Smooth muscle cell (in vitro differentiated cells): Measurements from ENCODE around the gene FXYD4. TPM values are rescaled to one million over a fixed set of nuclear protein-coding genes. Genes with fewer than 3 reads are reported as not detected.

ENCODE experiments used
- DNase-seq: peaks from one replicate; lab custom pipeline; 2025; ENCODE audit not compliant: unreplicated experiment; lab: John Stamatoyannopoulos, UW
- H2AFZ ChIP-seq: fragments of 200-600 bp; sonication (generic); 2 replicates; pipeline ENCODE4 v1.6.0; 2016; ENCODE audit warnings: antibody characterized with exemption, low read depth, mild to moderate bottlenecking
- H3F3A ChIP-seq: fragments of 200-600 bp; sonication (generic); 2 replicates; pipeline ENCODE4 v1.6.0; 2017; ENCODE audit warnings: antibody characterized with exemption, low read depth
- H3K27ac ChIP-seq: fragments of 200-600 bp; sonication (generic); 2 replicates; pipeline ENCODE4 v1.5.1; 2016; ENCODE audit warnings: low read depth, mild to moderate bottlenecking
- H3K27me3 ChIP-seq: fragments of 200-600 bp; sonication (generic); 2 replicates; pipeline ENCODE4 v1.6.1; 2016; ENCODE audit warnings: low read depth, mild to moderate bottlenecking
- H3K36me3 ChIP-seq: fragments of 200-600 bp; sonication (generic); 2 replicates; pipeline ENCODE4 v1.5.1; 2016; ENCODE audit warnings: low read depth
- H3K4me1 ChIP-seq: fragments of 200-600 bp; sonication (generic); 2 replicates; pipeline ENCODE4 v1.5.1; 2016; ENCODE audit warnings: low read depth
- H3K4me2 ChIP-seq: fragments of 200-600 bp; sonication (generic); 2 replicates; pipeline ENCODE4 v1.6.0; 2016; ENCODE audit warnings: mild to moderate bottlenecking
- H3K4me3 ChIP-seq: fragments of 200-600 bp; sonication (generic); 2 replicates; pipeline ENCODE4 v1.5.1; 2016; ENCODE audit warnings: mild to moderate bottlenecking
- H3K79me2 ChIP-seq: fragments of 200-600 bp; sonication (generic); 2 replicates; pipeline ENCODE4 v1.6.0; 2016; ENCODE audit warnings: low read depth, mild to moderate bottlenecking
- H3K9ac ChIP-seq: fragments of 200-600 bp; sonication (generic); 2 replicates; pipeline ENCODE4 v1.6.0; 2016; ENCODE audit warnings: low read depth
- H3K9me3 ChIP-seq: fragments of 200-600 bp; sonication (generic); replicated peaks from 2 replicates; pipeline ENCODE4 v1.5.1; 2016; ENCODE audit warnings: low read depth
- H4K20me1 ChIP-seq: fragments of 200-600 bp; sonication (generic); 2 replicates; pipeline ENCODE4 v1.6.0; 2016; ENCODE audit warnings: low read depth
- WGBS: methylation state at CpG from one replicate; pipeline ENCODE4 v1.1.7; 2016; ENCODE audit warnings: low lambda C conversion rate; 5-methylcytosine and 5-hydroxymethylcytosine counted together
- polyA plus RNA-seq: library from polyadenylated mRNA; unstranded; fragments of >200 nt; fragmentation: Nextera tagmentation; extraction: Ambion mirVana; gene quantifications from 2 replicates; pipeline ENCODE4 v1.2.1, GENCODE V29; 2016
- total RNA-seq: library from RNA; depleted of rRNA; stranded (reverse); fragments of >200 nt; gene quantifications from 2 replicates; pipeline ENCODE4 v1.2.3, GENCODE V29; 2014
- TF ChIP-seq, protein P1 (sequence below): fragments of 200-600 bp; sonication (generic); IDR thresholded peaks from 2 replicates; pipeline ENCODE4 v1.5.1; 2017; ENCODE audit warnings: borderline replicate concordance, mild to moderate bottlenecking, antibody characterized with exemption; ENCODE audit not compliant: insufficient read depth, poor library complexity, severe bottlenecking

FXYD4 gene
- total and polyA plus RNA-seq, 2 experiments from 2014 or later, result not detected

DNA sequence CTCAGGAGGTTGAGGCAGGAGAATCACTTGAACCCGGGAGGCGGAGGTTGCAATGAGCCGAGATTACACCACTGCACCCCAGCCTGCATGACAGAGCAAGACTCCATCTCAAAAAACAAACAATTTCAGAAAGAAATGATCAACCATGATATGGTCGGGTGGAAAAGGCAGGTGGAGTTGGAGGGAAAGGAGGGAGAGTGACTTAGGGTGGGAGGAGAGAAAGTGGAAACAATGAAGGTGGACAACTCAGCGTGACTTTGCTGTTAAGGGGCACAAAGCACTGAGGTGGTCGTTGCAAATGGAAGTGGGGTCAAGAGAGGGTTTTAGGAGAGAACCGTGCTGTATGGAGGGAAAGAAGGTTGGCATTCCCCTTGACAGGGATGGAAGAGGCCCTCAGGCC, 30.0 kb upstream of the FXYD4 start:
- no peak overlapping the region for H3K27ac ChIP-seq
- H3K9me3 ChIP-seq, result no peaks in the 10 kb centered on the region
- H3K27me3 ChIP-seq, result no peaks in the 10 kb centered on the region
- H4K20me1 ChIP-seq, result no peaks in the 10 kb centered on the region
- 86% methylated on average over 7 of the region's 7 CpGs for WGBS
- H3K79me2 ChIP-seq, result no peaks in the 10 kb centered on the region
- no peak for DNase-seq
- H3F3A ChIP-seq, result no peaks in the 10 kb centered on the region
- H3K9ac ChIP-seq, result no peak overlapping the region
- H3K4me1 ChIP-seq, result no peaks in the 10 kb centered on the region
- TF ChIP-seq, protein P1, sequence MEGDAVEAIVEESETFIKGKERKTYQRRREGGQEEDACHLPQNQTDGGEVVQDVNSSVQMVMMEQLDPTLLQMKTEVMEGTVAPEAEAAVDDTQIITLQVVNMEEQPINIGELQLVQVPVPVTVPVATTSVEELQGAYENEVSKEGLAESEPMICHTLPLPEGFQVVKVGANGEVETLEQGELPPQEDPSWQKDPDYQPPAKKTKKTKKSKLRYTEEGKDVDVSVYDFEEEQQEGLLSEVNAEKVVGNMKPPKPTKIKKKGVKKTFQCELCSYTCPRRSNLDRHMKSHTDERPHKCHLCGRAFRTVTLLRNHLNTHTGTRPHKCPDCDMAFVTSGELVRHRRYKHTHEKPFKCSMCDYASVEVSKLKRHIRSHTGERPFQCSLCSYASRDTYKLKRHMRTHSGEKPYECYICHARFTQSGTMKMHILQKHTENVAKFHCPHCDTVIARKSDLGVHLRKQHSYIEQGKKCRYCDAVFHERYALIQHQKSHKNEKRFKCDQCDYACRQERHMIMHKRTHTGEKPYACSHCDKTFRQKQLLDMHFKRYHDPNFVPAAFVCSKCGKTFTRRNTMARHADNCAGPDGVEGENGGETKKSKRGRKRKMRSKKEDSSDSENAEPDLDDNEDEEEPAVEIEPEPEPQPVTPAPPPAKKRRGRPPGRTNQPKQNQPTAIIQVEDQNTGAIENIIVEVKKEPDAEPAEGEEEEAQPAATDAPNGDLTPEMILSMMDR, result no peak
- H3K36me3 ChIP-seq, result no peaks in the 10 kb centered on the region
- H3K4me2 ChIP-seq, result no peak overlapping the region
- no peak overlapping the region for H2AFZ ChIP-seq
- H3K4me3 ChIP-seq, result no peak overlapping the region

DNA sequence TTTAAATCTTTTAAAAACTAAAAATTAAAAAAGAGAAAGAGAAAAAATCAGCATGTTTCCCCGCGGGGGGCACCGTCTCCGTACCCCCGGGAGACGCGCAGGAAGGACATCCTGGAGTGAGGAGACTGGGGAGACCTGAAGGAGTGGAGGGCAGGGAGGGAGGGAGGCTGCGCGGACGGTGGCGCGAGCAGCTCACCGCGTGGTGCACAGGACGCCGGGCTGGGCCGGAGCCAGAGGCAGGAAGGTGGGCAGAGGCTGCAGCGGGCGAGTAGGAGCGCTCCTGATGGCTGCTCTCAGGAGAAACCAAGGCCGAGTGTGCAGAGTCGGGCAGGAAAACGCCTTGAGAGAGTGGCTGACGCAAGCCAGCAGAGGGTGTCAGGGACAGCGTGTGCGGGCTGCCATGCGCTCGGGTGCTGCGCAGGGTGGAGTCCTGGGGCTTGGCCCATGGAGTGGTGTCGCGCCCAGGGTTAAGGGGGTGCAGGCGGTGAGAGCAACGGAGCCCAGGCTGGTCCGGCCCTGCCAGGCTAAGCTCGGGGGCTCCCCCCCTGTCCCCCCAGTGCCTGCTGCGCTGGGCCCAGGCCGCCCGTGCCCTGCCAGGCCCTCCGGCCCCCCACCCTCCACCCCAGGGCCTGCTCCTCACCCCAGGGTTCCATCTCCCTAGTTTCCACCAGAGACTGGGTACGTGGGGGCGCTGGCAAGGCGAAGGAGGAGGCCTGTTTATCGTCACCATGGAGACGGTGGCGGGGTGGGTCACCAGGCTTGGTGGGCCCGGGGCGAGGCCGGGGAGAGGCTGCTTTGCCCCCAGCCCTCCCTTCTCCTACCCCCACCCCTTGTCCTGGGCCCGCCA, 28.9 kb upstream of the FXYD4 start:
- H3K4me3 ChIP-seq, result no peak overlapping the region
- H3K79me2 ChIP-seq, result no peaks in the 10 kb centered on the region
- H3K27ac ChIP-seq, result no peak overlapping the region
- H3K4me2 ChIP-seq, result no peak overlapping the region
- H4K20me1 ChIP-seq, result no peaks in the 10 kb centered on the region
- H3K4me1 ChIP-seq, result no peaks in the 10 kb centered on the region
- H3K9me3 ChIP-seq, result no peaks in the 10 kb centered on the region
- H3F3A ChIP-seq, result no peaks in the 10 kb centered on the region
- H3K27me3 ChIP-seq, result no peaks in the 10 kb centered on the region
- DNase-seq, result no peak
- H2AFZ ChIP-seq, result no peak overlapping the region
- H3K9ac ChIP-seq, result no peak overlapping the region
- 95% methylated on average over 37 of the region's 49 CpGs for WGBS
- no peaks in the 10 kb centered on the region for H3K36me3 ChIP-seq
- TF ChIP-seq, protein P1, result no peak

DNA sequence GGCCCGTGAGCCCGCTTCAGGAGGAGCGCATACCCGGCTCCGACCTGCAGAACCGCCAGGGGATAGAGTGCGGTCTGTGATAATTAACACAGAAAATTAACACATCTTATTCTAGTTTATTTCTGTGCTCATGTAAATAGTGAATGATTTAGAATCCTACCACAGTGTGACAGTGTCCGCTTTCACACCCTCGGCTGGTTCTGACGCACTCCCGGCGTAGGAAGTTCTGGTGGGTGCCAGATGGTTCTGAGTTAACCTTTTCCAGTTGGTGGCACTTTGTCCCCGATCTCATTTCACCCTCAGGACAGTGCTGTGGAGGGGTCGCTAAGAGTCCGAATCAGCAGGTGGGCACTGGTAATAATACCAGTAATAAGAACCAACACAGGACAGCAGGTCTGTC, 28.3 kb upstream of the FXYD4 start:
- H3K4me1 ChIP-seq, result no peaks in the 10 kb centered on the region
- no peak overlapping the region for H2AFZ ChIP-seq
- H3K9ac ChIP-seq, result no peak overlapping the region
- no peaks in the 10 kb centered on the region for H3K9me3 ChIP-seq
- no peak for DNase-seq
- H3K4me2 ChIP-seq, result no peak overlapping the region
- WGBS, result 98% methylated on average over 15 of the region's 15 CpGs
- no peaks in the 10 kb centered on the region for H3K36me3 ChIP-seq
- no peaks in the 10 kb centered on the region for H3K79me2 ChIP-seq
- TF ChIP-seq, protein P1, result no peak
- no peak overlapping the region for H3K4me3 ChIP-seq
- H4K20me1 ChIP-seq, result no peaks in the 10 kb centered on the region
- H3F3A ChIP-seq, result no peaks in the 10 kb centered on the region
- no peaks in the 10 kb centered on the region for H3K27me3 ChIP-seq
- no peak overlapping the region for H3K27ac ChIP-seq

DNA sequence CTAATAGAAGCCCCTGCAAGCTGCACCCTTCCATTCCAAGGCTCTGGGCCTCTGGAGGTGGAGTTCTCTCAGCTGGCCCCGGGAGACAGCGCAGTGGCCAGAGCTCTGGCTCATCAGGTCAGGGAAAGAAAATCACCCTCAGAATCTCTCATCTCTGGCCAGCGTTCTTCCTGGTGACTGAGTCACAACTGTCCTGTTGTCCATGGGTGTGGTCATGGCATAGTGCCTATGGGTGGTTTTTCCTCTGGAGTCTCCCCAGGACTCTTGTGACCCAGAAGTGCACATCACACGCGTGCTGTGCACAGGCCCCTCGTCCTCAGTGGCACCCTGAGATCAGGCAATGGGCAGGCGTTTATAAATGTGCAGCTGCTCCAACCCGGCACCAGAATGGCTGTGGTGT, 27.4 kb upstream of the FXYD4 start:
- Histone ChIP-seq H3K4me1 (no peaks in the 10 kb centered on the region), H4K20me1 (no peaks in the 10 kb centered on the region), H3K27ac (no peak overlapping the region), H3F3A (no peaks in the 10 kb centered on the region), H3K79me2 (no peaks in the 10 kb centered on the region), H2AFZ (no peak overlapping the region), H3K9me3 (no peaks in the 10 kb centered on the region), H3K9ac (no peak overlapping the region), H3K36me3 (no peaks in the 10 kb centered on the region), H3K27me3 (no peaks in the 10 kb centered on the region), H3K4me3 (no peak overlapping the region), H3K4me2 (no peak overlapping the region)
- WGBS, result 87% methylated on average over 8 of the region's 8 CpGs
- TF ChIP-seq, protein P1, result no peak
- DNase-seq, result no peak
